ENCODE results near the gene KIAA1328.

Gene KIAA1328

DNA sequence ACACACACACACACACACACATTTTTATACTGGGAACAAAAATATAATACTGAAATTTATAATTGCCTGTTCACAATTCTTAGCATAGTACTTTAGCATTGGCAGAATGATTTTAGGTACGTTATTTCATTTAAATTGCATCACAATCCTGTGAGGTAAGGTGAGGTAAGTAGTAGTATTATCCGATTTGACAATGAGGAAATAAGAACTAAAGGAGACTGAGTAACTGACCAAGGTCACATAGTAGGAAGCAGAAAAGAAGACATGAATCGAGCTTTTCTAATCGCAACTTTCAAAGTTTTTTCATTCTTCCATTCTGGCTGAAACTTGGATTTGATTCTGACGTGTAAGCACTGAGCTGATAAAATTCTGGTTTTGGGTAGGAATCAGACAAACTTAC, 351.2 kb downstream of the KIAA1328 start:
- Histone ChIP-seq H3K9me3 (ENCODE audit: control insufficient read depth, low read length) (no peaks in the 10 kb centered on the region), H2AFZ (no peak overlapping the region), H3K27ac (no peak overlapping the region), H3K79me2 (no peaks in the 10 kb centered on the region), H3K36me3 (ENCODE audit: control insufficient read depth, insufficient read depth, low read length) (no peaks in the 10 kb centered on the region), H3K4me1 (no peaks in the 10 kb centered on the region), H3K27me3 (ENCODE audit: control insufficient read depth, insufficient read depth, low read length) (no peaks in the 10 kb centered on the region), H3K4me3 (ENCODE audit: low read depth, low read length) (no peak overlapping the region), H3K4me2 (ENCODE audit: low read length) (no peak overlapping the region), H3K9ac (no peak overlapping the region)
- TF ChIP-seq, protein P1, sequence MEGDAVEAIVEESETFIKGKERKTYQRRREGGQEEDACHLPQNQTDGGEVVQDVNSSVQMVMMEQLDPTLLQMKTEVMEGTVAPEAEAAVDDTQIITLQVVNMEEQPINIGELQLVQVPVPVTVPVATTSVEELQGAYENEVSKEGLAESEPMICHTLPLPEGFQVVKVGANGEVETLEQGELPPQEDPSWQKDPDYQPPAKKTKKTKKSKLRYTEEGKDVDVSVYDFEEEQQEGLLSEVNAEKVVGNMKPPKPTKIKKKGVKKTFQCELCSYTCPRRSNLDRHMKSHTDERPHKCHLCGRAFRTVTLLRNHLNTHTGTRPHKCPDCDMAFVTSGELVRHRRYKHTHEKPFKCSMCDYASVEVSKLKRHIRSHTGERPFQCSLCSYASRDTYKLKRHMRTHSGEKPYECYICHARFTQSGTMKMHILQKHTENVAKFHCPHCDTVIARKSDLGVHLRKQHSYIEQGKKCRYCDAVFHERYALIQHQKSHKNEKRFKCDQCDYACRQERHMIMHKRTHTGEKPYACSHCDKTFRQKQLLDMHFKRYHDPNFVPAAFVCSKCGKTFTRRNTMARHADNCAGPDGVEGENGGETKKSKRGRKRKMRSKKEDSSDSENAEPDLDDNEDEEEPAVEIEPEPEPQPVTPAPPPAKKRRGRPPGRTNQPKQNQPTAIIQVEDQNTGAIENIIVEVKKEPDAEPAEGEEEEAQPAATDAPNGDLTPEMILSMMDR (IDR thresholded peaks at IDR 0.05), result no peak

GRCh38 chr18:37182340-37183135, 353.6 kb downstream of the KIAA1328 start:
- H3K4me3 ChIP-seq (ENCODE audit: low read depth, low read length), result no peak overlapping the region
- H3K9me3 ChIP-seq (ENCODE audit: control insufficient read depth, low read length), result no peaks in the 10 kb centered on the region
- H3K79me2 ChIP-seq, result no peaks in the 10 kb centered on the region
- H3K4me1 ChIP-seq, result no peaks in the 10 kb centered on the region
- H3K9ac ChIP-seq, result no peak overlapping the region
- H3K4me2 ChIP-seq (ENCODE audit: low read length), result no peak overlapping the region
- H2AFZ ChIP-seq, result no peak overlapping the region
- no peaks in the 10 kb centered on the region for H3K36me3 ChIP-seq (ENCODE audit: control insufficient read depth, insufficient read depth, low read length)
- no peaks in the 10 kb centered on the region for H3K27me3 ChIP-seq (ENCODE audit: control insufficient read depth, insufficient read depth, low read length)
- TF ChIP-seq, protein P1 (IDR thresholded peaks at IDR 0.05), result no peak
- H3K27ac ChIP-seq, result no peak overlapping the region

DNA sequence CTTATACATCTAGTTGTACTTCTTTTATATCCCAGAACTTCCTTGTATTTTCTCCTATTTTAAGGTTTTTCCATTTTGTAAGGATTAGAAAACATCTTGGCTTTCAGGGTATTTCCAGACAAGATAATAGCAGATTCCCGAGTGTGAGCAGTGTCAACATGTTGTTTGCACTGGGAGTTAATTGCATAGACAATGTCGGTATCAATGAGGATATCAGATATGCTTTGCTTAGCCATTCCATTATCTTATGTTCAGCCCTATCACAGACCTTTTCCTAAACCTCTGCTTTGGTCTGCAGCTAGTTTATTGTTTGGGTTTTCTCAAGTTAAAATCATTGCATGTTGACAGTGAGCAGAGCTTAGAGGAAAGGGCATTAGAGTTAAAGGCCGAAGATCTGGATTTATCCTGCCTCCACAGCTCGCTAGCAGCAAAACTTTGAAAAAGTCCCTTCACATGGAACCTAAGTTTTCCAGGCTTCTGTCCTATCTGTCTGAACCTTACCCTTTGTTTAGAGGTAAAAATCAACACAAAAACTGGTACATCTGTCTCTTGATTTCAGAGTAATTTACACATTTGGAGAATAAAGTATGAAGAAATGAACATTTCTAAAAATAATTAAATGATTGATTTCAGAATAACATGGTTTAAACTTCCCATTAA, 355.4 kb downstream of the KIAA1328 start:
- Histone ChIP-seq H3K4me1 (no peaks in the 10 kb centered on the region), H3K9ac (no peak overlapping the region), H3K4me2 (ENCODE audit: low read length) (no peak overlapping the region), H3K27ac (no peak overlapping the region), H3K79me2 (no peaks in the 10 kb centered on the region), H3K4me3 (ENCODE audit: low read depth, low read length) (no peak overlapping the region), H3K36me3 (ENCODE audit: control insufficient read depth, insufficient read depth, low read length) (no peaks in the 10 kb centered on the region), H2AFZ (no peak overlapping the region), H3K9me3 (ENCODE audit: control insufficient read depth, low read length) (no peaks in the 10 kb centered on the region), H3K27me3 (ENCODE audit: control insufficient read depth, insufficient read depth, low read length) (no peaks in the 10 kb centered on the region)
- TF ChIP-seq, protein P1 (IDR thresholded peaks at IDR 0.05), result no peak

GRCh38 chr18:37188016-37188791, 359.3 kb downstream of the KIAA1328 start:
- H3K4me1 ChIP-seq, result no peaks in the 10 kb centered on the region

More at GRCh38 chr18:37188016-37188791, 359.3 kb downstream of the KIAA1328 start:
- Histone ChIP-seq H3K27me3 (ENCODE audit: control insufficient read depth, insufficient read depth, low read length) (no peaks in the 10 kb centered on the region), H3K36me3 (ENCODE audit: control insufficient read depth, insufficient read depth, low read length) (no peaks in the 10 kb centered on the region), H3K4me3 (ENCODE audit: low read depth, low read length) (no peak overlapping the region), H3K9ac (no peak overlapping the region), H3K9me3 (ENCODE audit: control insufficient read depth, low read length) (no peaks in the 10 kb centered on the region), H3K27ac (no peak overlapping the region), H3K79me2 (no peaks in the 10 kb centered on the region), H3K4me2 (ENCODE audit: low read length) (no peak overlapping the region), H2AFZ (no peak overlapping the region)
- TF ChIP-seq, protein P1 (IDR thresholded peaks at IDR 0.05), result no peak
